Measurements from ENCODE around the gene PAMR1. TPM values are rescaled to one million over a fixed set of nuclear protein-coding genes. Genes with fewer than 3 reads are reported as not detected.

The PAMR1 gene
- total and polyA plus RNA-seq, 12 donors, result 2.7 to 13.8 (median 5.2) TPM

GRCh38 chr11:35454362-35454761 lies 71.1 kb downstream of the PAMR1 start:
- Histone ChIP-seq H3K27me3 (peaks cover 0 to 5% (median 0%) of the 10 kb centered on the region in 7 donors), H3K27ac (no peak overlapping the region), H3K4me3 (no peak overlapping the region), H3K9me3 (peaks cover 0 to 5% (median 0%) of the 10 kb centered on the region in 11 donors), H3K4me1 (no peaks in the 10 kb centered on the region), H3K36me3 (no peaks in the 10 kb centered on the region)
- intact Hi-C loops (cut with DNase I), result no loop called here
- ATAC-seq (no peak), DNase-seq (no peak)
- 34 to 50% methylated on average over 1 of the region's 1 CpG for WGBS, 2 donors
- TF ChIP-seq CTCF (IDR thresholded peaks at IDR 0.05), result no peak

GRCh38 chr11:35436581-35437250 lies 88.7 kb downstream of the PAMR1 start:
- no peak for TF ChIP-seq CTCF (IDR thresholded peaks at IDR 0.05)
- intact Hi-C loops (cut with DNase I), result no loop called here
- no peaks in the 10 kb centered on the region for H3K9me3 ChIP-seq
- peaks cover 0 to 13% (median 0%) of the 10 kb centered on the region in 9 donors for H3K36me3 ChIP-seq
- WGBS, 2 donors, result 96% methylated on average over 2 of the region's 2 CpGs
- H3K27me3 ChIP-seq, result peaks cover 0 to 29% (median 6%) of the 10 kb centered on the region in 7 donors
- ATAC-seq (no peak), DNase-seq (no peak)
- H3K4me1 ChIP-seq, result no peaks in the 10 kb centered on the region
- H3K27ac ChIP-seq, result no peak overlapping the region
- H3K4me3 ChIP-seq, result no peak overlapping the region

GRCh38 chr11:35433588-35433987 lies 91.8 kb downstream of the PAMR1 start:
- H3K9me3 ChIP-seq, result no peaks in the 10 kb centered on the region
- H3K36me3 ChIP-seq, result peaks cover 0 to 17% (median 0%) of the 10 kb centered on the region in 9 donors
- intact Hi-C loops (cut with DNase I), result no loop called here
- no peak for TF ChIP-seq CTCF (IDR thresholded peaks at IDR 0.05)
- 69 to 75% methylated on average over 3 of the region's 3 CpGs for WGBS, 2 donors
- ATAC-seq (no peak), DNase-seq (no peak)
- peaks cover 0 to 28% (median 12%) of the 10 kb centered on the region in 7 donors for H3K27me3 ChIP-seq
- no peak overlapping the region for H3K4me3 ChIP-seq
- no peak overlapping the region for H3K27ac ChIP-seq
- H3K4me1 ChIP-seq, result no peaks in the 10 kb centered on the region

GRCh38 chr11:35432464-35432863 lies 93.0 kb downstream of the PAMR1 start:
- Histone ChIP-seq H3K27me3 (peaks cover 0 to 28% (median 12%) of the 10 kb centered on the region in 7 donors), H3K4me1 (peaks cover 0 to 3% (median 0%) of the 10 kb centered on the region in 9 donors), H3K27ac (no peak overlapping the region), H3K4me3 (no peak overlapping the region), H3K36me3 (peaks cover 0 to 17% (median 0%) of the 10 kb centered on the region in 9 donors), H3K9me3 (no peaks in the 10 kb centered on the region)
- no peak for TF ChIP-seq CTCF (IDR thresholded peaks at IDR 0.05)
- DNase-seq (no peak), ATAC-seq (no peak)
- 89 to 90% methylated on average over 14 of the region's 14 CpGs for WGBS, 2 donors
- intact Hi-C loops (cut with DNase I), result no loop called here

Measured in heart right ventricle (tissue), 16 donors.